ENCODE measurements around the gene CREB5.

GRCh38 chr7:28395831-28396230 lies 16.5 kb upstream of the CREB5 start:
- TF ChIP-seq EZH2phosphoT487 (IDR thresholded peaks at IDR 0.05; ENCODE audit: borderline replicate concordance) = no peak
- TF ChIP-seq, protein P1, sequence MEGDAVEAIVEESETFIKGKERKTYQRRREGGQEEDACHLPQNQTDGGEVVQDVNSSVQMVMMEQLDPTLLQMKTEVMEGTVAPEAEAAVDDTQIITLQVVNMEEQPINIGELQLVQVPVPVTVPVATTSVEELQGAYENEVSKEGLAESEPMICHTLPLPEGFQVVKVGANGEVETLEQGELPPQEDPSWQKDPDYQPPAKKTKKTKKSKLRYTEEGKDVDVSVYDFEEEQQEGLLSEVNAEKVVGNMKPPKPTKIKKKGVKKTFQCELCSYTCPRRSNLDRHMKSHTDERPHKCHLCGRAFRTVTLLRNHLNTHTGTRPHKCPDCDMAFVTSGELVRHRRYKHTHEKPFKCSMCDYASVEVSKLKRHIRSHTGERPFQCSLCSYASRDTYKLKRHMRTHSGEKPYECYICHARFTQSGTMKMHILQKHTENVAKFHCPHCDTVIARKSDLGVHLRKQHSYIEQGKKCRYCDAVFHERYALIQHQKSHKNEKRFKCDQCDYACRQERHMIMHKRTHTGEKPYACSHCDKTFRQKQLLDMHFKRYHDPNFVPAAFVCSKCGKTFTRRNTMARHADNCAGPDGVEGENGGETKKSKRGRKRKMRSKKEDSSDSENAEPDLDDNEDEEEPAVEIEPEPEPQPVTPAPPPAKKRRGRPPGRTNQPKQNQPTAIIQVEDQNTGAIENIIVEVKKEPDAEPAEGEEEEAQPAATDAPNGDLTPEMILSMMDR (conservative IDR thresholded peaks at IDR 0.05; ENCODE audit: low read length) = no peak

All from Loucy (cell line).